Endothelial cell of umbilical vein (primary cell): ENCODE data around the gene ANO4. TPM values are rescaled to one million over a fixed set of nuclear protein-coding genes. Genes with fewer than 3 reads are reported as not detected.
A peak's percentile ranks its signal among the peaks of the same experiment; 100 is the strongest.

Experiments used
- BruUV-seq: library from RNA; stranded (reverse); fragments of 400-500 nt; replicated peaks from 2 replicates; lab custom pipeline; 2021; lab: Mats Ljungman, UMichigan
- CTCF ChIA-PET: fragments of 300-600, 350-600 bp; sonication (Branson Sonifier 250); formaldehyde crosslinking; loops from one replicate; lab custom pipeline; 2021; ENCODE audit warnings: antibody characterized with exemption, inconsistent platforms; lab: Charles Lee
- POLR2A ChIA-PET: fragments of 300-600, 350-600 bp; sonication (Branson Sonifier 250); formaldehyde crosslinking; loops from one replicate; lab custom pipeline; 2021; ENCODE audit warnings: antibody characterized with exemption, inconsistent platforms; lab: Charles Lee
- DNase-seq: peaks from one replicate; pipeline ENCODE4 v3.0.0-alpha.2; 2011; ENCODE audit warnings: low read depth, low spot score
- FAIRE-seq: peaks from 2 replicates; lab custom pipeline; 2011; peaks lifted over from hg19 to GRCh38; lab: Jason Lieb, UNC
- H2AFZ ChIP-seq: 2 replicates; pipeline ENCODE4 v1.6.0; 2012; ENCODE audit warnings: low read depth, low read length, control low read depth, inconsistent platforms
- H3K27ac ChIP-seq: 2 replicates; pipeline ENCODE4 v1.5.1; 2011; ENCODE audit warnings: low read depth, mild to moderate bottlenecking, control low read depth, low read length, moderate library complexity; ENCODE audit not compliant: insufficient read depth
- H3K27me3 ChIP-seq, 2 experiments: 2 replicates each; pipeline versions ENCODE4 v1.6.0 to v1.6.1; 2011; ENCODE audit warnings: low read length in 2 of 2, mixed read lengths in 1 of 2; ENCODE audit not compliant: control insufficient read depth in 2 of 2, insufficient read depth in 2 of 2
- H3K36me3 ChIP-seq, 2 experiments: 2 replicates in 1 of 2; 3 replicates in 1 of 2; pipeline ENCODE4 v1.5.1; 2011; ENCODE audit warnings: low read length in 2 of 2, mild to moderate bottlenecking in 1 of 2, moderate library complexity in 1 of 2; ENCODE audit not compliant: control insufficient read depth in 2 of 2, insufficient read depth in 2 of 2; ENCODE audit errors: extremely low read depth in 1 of 2
- H3K4me1 ChIP-seq: 3 replicates; pipeline ENCODE4 v1.5.1; 2011; ENCODE audit warnings: mild to moderate bottlenecking, low read length; ENCODE audit not compliant: control insufficient read depth, insufficient read depth; ENCODE audit errors: extremely low read depth
- H3K4me2 ChIP-seq: 2 replicates; pipeline ENCODE4 v1.6.1; 2011; ENCODE audit warnings: low read length, control low read depth, mixed read lengths; ENCODE audit not compliant: insufficient read depth
- H3K4me3 ChIP-seq, 3 experiments: fragments of 200-600 bp in 1 of 3; sonication (generic), shearing (Covaris generic) in 1 of 3; replicated peaks in 1 of 3; 2 replicates each; pipeline ENCODE4 v1.5.1; 2011 to 2016; ENCODE audit warnings: control low read depth in 3 of 3, low read length in 3 of 3, mild to moderate bottlenecking in 2 of 3, inconsistent platforms in 1 of 3, low read depth in 1 of 3, moderate library complexity in 1 of 3; ENCODE audit not compliant: insufficient read depth in 1 of 3
- H3K79me2 ChIP-seq: 2 replicates; pipeline ENCODE4 v1.6.0; 2012; ENCODE audit warnings: low read length, inconsistent platforms; ENCODE audit not compliant: control insufficient read depth, insufficient read depth
- H3K9ac ChIP-seq: replicated peaks from 2 replicates; pipeline ENCODE3; 2011; ENCODE audit warnings: low read length, control low read depth; ENCODE audit not compliant: insufficient read depth; ENCODE audit errors: extremely low read depth
- H3K9me1 ChIP-seq: replicated peaks from 3 replicates; pipeline ENCODE4 v1.6.0; 2011; ENCODE audit warnings: mild to moderate bottlenecking, low read length; ENCODE audit not compliant: control insufficient read depth, insufficient read depth; ENCODE audit errors: extremely low read depth
- H3K9me3 ChIP-seq: replicated peaks from 2 replicates; pipeline ENCODE4 v1.5.1; 2012; ENCODE audit warnings: low read length, inconsistent platforms; ENCODE audit not compliant: control insufficient read depth, insufficient read depth
- H4K20me1 ChIP-seq: replicated peaks from 2 replicates; pipeline ENCODE3; 2011; ENCODE audit warnings: mild to moderate bottlenecking, low read length; ENCODE audit not compliant: control insufficient read depth, insufficient read depth; ENCODE audit errors: extremely low read depth
- CTCF ChIP-seq, 2 donors: IDR thresholded peaks; 1 replicate in 1 of 2; 2 replicates in 1 of 2; pipeline ENCODE4 v1.5.1; 2011; ENCODE audit warnings: low read length in 2 of 2, mild to moderate bottlenecking in 2 of 2, moderate library complexity in 2 of 2, control low read depth in 1 of 2, inconsistent platforms in 1 of 2, low read depth in 1 of 2; ENCODE audit not compliant: insufficient read depth in 1 of 2; ENCODE audit errors: extremely low read depth in 1 of 2
- EZH2 ChIP-seq: IDR thresholded peaks from 2 replicates; pipeline ENCODE4 v1.6.1; 2012; ENCODE audit warnings: borderline replicate concordance, low read depth, mild to moderate bottlenecking, moderate library complexity, low read length, inconsistent platforms; ENCODE audit not compliant: severe bottlenecking
- FOS ChIP-seq: IDR thresholded peaks from 2 replicates; pipeline ENCODE4 v1.6.1; 2011; ENCODE audit warnings: mild to moderate bottlenecking, low read length, moderate library complexity, borderline replicate concordance; ENCODE audit not compliant: insufficient read depth
- GATA2 ChIP-seq: IDR thresholded peaks from 2 replicates; pipeline ENCODE4 v1.7.0; 2011; ENCODE audit warnings: low read depth, mild to moderate bottlenecking, moderate library complexity, mixed read lengths, low read length; ENCODE audit not compliant: insufficient read length, insufficient read depth
- JUN ChIP-seq: IDR thresholded peaks from 2 replicates; pipeline ENCODE4 v1.6.1; 2011; ENCODE audit warnings: borderline replicate concordance, low read depth; ENCODE audit not compliant: insufficient read length, insufficient read depth
- MAX ChIP-seq: IDR thresholded peaks from 2 replicates; pipeline ENCODE4 v1.6.1; 2011; ENCODE audit not compliant: insufficient read depth, insufficient read length
- MYC ChIP-seq: IDR thresholded peaks from one replicate; pipeline ENCODE4 v1.6.1; 2011; ENCODE audit warnings: mild to moderate bottlenecking, low read depth, low read length
- POLR2A ChIP-seq: IDR thresholded peaks from 2 replicates; pipeline ENCODE4 v1.6.1; 2012; ENCODE audit warnings: low read depth, mild to moderate bottlenecking, control low read depth, low read length
- POLR2AphosphoS5 ChIP-seq: IDR thresholded peaks from 2 replicates; pipeline ENCODE4 v1.6.1; 2012; ENCODE audit warnings: low read depth, mild to moderate bottlenecking, control low read depth, low read length, moderate library complexity; ENCODE audit not compliant: insufficient read depth
- dilution Hi-C: fragments of 300-500 bp; cut with MboI; formaldehyde crosslinking; loops from one replicate; pipeline ENCODE4 v1.15.0; 2019; ENCODE audit warnings: low sequenced_read_pairs; ENCODE audit not compliant: extremely low pct_ligation_motif_present
- intact Hi-C: fragments of 100-400 bp; cut with micrococcal nuclease; formaldehyde crosslinking; loops from one replicate; pipeline ENCODE4 v1.10.0; 2022
- polyA plus RNA-seq, 4 experiments: library from polyadenylated mRNA; depleted of rRNA in 3 of 4; stranded (reverse) in 3 of 4; unstranded in 1 of 4; fragments of >200 nt; gene quantifications; 2 replicates each; pipeline versions ENCODE4 v1.2.1 to v1.2.3, GENCODE V29; 2011 to 2012; ENCODE audit warnings: missing spikeins in 1 of 4
- total RNA-seq: library from RNA; stranded (reverse); gene quantifications from 2 replicates; pipeline ENCODE4 v1.2.3, GENCODE V29; 2021

Gene ANO4
- total and polyA plus RNA-seq, 2 donors (not counting 3 experiments of a cell fraction or from before 2014, with no cell fraction given): 0.25 TPM; not detected in 1

- TF ChIP-seq POLR2AphosphoS5 (no peak), MYC (no peak), MAX (no peak), JUN (no peak)
- BruUV-seq: no TSS peak
- Histone ChIP-seq H3K9me3 (peaks cover under 1% of the 10 kb centered on the region), H3K79me2 (no peaks in the 10 kb centered on the region), H4K20me1 (no peaks in the 10 kb centered on the region), H3K27me3 (no peaks in the 10 kb centered on the region), H3K36me3 (no peaks in the 10 kb centered on the region), H3K9me1 (no peaks in the 10 kb centered on the region), H3K4me1 (no peaks in the 10 kb centered on the region), H3K4me3 (no peak overlapping the region), H3K9ac (no peak overlapping the region), H3K27ac (no peak overlapping the region), H3K4me2 (no peak overlapping the region), H2AFZ (no peak overlapping the region)
- CTCF ChIA-PET: no interaction called here
- no peak for FAIRE-seq
- intact Hi-C loops (loop anchor here (5.0 kb wide), 1 partner anchor 157 kb away; no protein-coding TSS in a partner anchor), dilution Hi-C loops (no loop called here)
- no peak for DNase-seq
- POLR2A ChIA-PET: interaction anchor here (0.6 kb wide), 1 partner anchor 295 kb away, joined by 3 read pairs; no protein-coding TSS in a partner anchor
Measured at GRCh38 chr12:100984796-100985195, 190.2 kb downstream of the ANO4 start.

GRCh38 chr12:100986595-100987547 lies 192.3 kb downstream of the ANO4 start:
- BruUV-seq: no TSS peak
- FAIRE-seq (no peak), DNase-seq (peak; percentile 2)
- H3K9ac ChIP-seq: no peak overlapping the region
- POLR2A ChIA-PET: no interaction called here
- H3K4me2 ChIP-seq: no peak overlapping the region
- H3K4me1 ChIP-seq: no peaks in the 10 kb centered on the region
- H3K27me3 ChIP-seq: no peaks in the 10 kb centered on the region
- intact Hi-C loops (loop anchor here (5.0 kb wide), 1 partner anchor 160 kb away; no protein-coding TSS in a partner anchor), dilution Hi-C loops (no loop called here)
- H3K4me3 ChIP-seq: no peak overlapping the region
- no peaks in the 10 kb centered on the region for H3K79me2 ChIP-seq
- no peaks in the 10 kb centered on the region for H4K20me1 ChIP-seq
- H2AFZ ChIP-seq: no peak overlapping the region
- no peak overlapping the region for H3K27ac ChIP-seq
- TF ChIP-seq POLR2A: no peak
- TF ChIP-seq POLR2AphosphoS5: no peak
- no peak for TF ChIP-seq FOS
- TF ChIP-seq JUN: no peak
- TF ChIP-seq EZH2: no peak
- no peak for TF ChIP-seq CTCF (IDR thresholded peaks at IDR 0.05; ENCODE audit: extremely low read depth in 1 of 2, insufficient read depth in 1 of 2, low read depth in 1 of 2, low read length in 2 of 2)
- TF ChIP-seq MAX: no peak
- TF ChIP-seq MYC: no peak
- no peak for TF ChIP-seq GATA2
- peaks cover 2% of the 10 kb centered on the region for H3K9me3 ChIP-seq
- H3K9me1 ChIP-seq: no peaks in the 10 kb centered on the region
- H3K36me3 ChIP-seq: no peaks in the 10 kb centered on the region
- CTCF ChIA-PET: interaction anchor here (1.2 kb wide), 1 partner anchor 12 kb away, joined by 4 read pairs; no protein-coding TSS in a partner anchor
